ENCODE results near the gene ADARB2.

Gene ADARB2

GRCh38 chr10:1706711-1707110 lies 30.6 kb downstream of the ADARB2 start:
- H3K4me3 ChIP-seq (ENCODE audit: low read depth, low read length), result no peak overlapping the region
- TF ChIP-seq, protein P1, sequence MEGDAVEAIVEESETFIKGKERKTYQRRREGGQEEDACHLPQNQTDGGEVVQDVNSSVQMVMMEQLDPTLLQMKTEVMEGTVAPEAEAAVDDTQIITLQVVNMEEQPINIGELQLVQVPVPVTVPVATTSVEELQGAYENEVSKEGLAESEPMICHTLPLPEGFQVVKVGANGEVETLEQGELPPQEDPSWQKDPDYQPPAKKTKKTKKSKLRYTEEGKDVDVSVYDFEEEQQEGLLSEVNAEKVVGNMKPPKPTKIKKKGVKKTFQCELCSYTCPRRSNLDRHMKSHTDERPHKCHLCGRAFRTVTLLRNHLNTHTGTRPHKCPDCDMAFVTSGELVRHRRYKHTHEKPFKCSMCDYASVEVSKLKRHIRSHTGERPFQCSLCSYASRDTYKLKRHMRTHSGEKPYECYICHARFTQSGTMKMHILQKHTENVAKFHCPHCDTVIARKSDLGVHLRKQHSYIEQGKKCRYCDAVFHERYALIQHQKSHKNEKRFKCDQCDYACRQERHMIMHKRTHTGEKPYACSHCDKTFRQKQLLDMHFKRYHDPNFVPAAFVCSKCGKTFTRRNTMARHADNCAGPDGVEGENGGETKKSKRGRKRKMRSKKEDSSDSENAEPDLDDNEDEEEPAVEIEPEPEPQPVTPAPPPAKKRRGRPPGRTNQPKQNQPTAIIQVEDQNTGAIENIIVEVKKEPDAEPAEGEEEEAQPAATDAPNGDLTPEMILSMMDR (IDR thresholded peaks at IDR 0.05; ENCODE audit: low read depth, low read length), result no peak

DNA sequence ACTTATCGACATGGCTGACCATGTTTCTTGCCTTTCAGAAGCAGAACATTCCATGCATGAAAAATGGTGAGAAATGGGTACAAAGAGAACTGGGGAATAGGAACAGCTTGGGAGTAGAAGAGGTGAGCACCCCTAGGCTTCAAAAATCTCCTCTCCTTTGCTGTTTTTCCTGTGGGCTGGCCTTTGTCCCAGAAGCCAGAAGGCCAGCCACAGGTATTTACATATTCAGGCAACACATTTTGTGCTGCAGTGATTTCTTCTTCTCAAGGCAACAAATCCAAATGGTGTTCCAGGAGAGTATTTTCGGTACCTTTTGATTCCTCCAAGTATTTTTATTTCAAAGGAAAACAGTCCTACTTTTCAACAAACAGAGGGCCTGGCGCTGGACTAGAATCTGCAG lies 31.1 kb downstream of the ADARB2 start:
- no peak overlapping the region for H3K4me3 ChIP-seq (ENCODE audit: low read depth, low read length)
- TF ChIP-seq, protein P1 (IDR thresholded peaks at IDR 0.05; ENCODE audit: low read depth, low read length), result no peak

- H3K4me3 ChIP-seq (ENCODE audit: low read depth, low read length), result no peak overlapping the region
- TF ChIP-seq, protein P1 (IDR thresholded peaks at IDR 0.05; ENCODE audit: low read depth, low read length), result no peak
Observed at GRCh38 chr10:1698185-1698584, 39.1 kb downstream of the ADARB2 start.

GRCh38 chr10:1696106-1696505 lies 41.2 kb downstream of the ADARB2 start:
- TF ChIP-seq, protein P1 (IDR thresholded peaks at IDR 0.05; ENCODE audit: low read depth, low read length), result no peak
- H3K4me3 ChIP-seq (ENCODE audit: low read depth, low read length), result no peak overlapping the region

DNA sequence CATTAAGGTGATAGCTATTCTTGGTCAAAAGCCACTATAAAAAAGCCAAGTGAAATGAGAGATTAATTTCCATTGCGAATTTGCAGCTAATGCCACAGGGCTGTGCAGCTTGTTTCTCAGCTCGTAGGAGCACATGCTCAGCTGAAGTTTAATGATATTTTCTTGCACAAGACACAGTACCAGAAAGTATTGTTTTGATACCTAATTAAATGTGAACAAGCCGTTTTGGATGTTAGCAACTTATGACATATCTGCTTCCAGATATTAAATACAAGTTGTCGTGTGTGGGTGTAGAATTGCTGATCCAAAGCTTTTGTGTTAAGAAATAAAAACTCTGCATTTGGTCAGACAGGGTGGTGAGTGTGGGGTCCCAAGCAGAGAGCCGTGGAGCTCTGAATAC lies 47.2 kb downstream of the ADARB2 start:
- no peak overlapping the region for H3K4me3 ChIP-seq (ENCODE audit: low read depth, low read length)
- TF ChIP-seq, protein P1 (IDR thresholded peaks at IDR 0.05; ENCODE audit: low read depth, low read length), result no peak

GRCh38 chr10:1688531-1688930 lies 48.8 kb downstream of the ADARB2 start:
- TF ChIP-seq, protein P1 (IDR thresholded peaks at IDR 0.05; ENCODE audit: low read depth, low read length), result no peak
- H3K4me3 ChIP-seq (ENCODE audit: low read depth, low read length), result no peak overlapping the region

DNA sequence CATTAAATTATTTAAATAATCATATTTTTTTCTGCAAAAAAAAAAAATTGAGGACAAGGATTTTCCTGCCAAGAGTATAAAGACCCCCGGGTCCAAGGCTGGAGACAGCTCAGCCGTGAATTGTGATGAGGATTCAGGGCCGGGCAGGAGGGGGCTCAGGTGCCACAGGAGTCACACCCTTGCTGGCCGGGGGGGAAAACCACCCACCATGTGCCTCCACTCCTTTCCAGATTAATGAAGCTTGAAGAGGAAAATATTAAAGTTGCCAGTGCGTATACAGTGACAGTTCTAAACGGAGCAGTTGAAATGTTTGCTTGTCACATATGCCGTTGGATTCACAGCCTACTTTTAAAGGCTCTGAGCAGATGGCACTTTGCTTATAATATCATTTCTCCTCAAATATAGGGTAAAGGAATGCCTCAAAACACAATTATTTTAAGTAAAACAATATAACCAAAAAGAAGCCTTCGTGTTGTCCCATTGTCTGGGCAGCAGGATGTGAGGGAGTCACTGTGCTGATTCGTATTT lies 49.6 kb downstream of the ADARB2 start:
- TF ChIP-seq, protein P1 (IDR thresholded peaks at IDR 0.05; ENCODE audit: low read depth, low read length), result no peak
- no peak overlapping the region for H3K4me3 ChIP-seq (ENCODE audit: low read depth, low read length)
